Stimulated activated CD4-positive, alpha-beta T cell treated with anti-CD3 and anti-CD28 coated beads, Interleukin-15, amount 100 ng/mL, for 24 hours (primary cell): ENCODE measurements around the gene APOB.

Experiments used
- DNase-seq: peaks from one replicate; pipeline ENCODE4 v3.0.0-alpha.2; 2020

Gene APOB

DNA sequence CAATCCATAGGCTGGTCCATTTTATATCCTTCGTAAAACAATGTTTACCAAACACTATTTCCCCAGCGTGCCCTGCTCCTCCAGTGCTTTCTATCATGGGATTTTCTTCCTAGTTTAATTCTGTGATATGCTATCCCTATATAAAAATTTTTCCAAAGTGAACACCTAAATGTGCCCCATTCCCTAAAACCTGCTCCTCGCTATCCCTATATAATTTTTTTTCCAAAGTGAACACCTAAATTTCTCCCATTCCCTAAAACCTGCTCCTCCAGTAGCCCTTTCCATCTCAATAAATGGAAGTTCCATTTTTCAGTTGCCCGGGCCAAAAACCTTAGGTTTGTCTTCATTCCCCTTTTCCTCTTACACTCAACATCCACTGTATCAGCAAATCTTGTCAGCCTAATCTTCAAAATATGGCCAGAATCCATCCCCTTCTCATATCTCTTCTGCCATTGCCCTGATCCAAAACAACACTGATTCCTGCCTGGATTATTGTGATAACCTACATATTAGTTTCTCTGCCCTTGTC is 26.1 kb downstream of the APOB start:
- DNase-seq, result no peak

DNA sequence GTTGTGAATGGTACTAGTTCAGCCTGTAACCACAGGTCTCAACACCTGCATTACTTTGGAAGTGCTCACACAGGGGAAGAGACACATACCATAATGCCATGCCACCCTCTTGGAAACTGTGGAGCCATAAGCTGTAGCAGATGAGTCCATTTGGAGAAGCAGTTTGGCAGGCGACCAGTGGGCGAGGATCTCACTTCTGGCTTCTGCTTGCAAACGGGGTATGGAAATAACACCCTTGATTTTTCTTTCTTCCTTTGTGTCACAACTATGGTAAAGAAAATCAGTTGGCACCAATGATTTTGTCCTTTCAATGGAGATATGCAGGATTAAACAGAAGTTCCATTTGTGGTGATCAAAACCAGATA is 28.6 kb downstream of the APOB start:
- no peak for DNase-seq

DNA sequence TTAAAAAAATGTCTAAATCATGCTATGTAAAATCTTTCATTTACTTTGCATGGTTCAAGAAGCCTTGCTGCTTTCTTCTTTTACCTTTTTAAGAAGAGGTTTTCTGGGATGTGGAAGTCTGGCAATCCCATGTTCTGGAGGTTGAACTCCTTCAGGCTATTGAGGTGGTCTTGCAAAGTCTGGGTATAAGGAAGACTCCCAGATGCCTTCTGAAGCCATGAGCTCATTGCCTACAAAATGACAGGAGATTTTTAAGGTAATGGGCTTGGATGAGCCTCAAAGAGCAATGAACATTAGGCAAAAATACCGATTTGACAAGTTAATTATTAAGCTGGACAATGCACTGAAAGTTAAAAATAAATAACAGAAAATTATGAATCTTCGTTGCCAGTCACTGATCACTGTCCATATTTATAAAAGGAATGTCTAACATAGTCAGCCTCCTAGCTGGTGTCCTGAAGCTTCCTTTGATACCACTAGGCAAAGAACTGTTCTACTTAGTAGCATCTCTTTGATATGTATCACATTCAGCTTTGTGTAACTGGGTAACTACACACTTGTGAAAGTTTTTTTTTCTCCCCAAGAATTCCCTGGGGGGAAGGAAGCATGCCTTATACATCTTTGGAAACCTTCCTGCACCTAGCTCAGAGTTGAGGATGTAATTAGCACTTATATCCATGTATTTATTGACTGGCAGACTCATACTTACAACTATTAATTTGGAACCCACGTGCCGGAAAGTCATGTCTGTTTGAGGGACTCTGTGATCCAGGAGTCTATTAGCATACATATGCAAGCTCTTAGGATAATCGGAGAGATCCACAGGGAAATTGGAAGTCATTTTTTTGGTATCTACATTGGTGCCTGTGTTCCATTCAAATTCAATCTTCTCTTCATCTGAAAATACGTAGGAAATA is 29.3 kb downstream of the APOB start:
- DNase-seq, result no peak

DNA sequence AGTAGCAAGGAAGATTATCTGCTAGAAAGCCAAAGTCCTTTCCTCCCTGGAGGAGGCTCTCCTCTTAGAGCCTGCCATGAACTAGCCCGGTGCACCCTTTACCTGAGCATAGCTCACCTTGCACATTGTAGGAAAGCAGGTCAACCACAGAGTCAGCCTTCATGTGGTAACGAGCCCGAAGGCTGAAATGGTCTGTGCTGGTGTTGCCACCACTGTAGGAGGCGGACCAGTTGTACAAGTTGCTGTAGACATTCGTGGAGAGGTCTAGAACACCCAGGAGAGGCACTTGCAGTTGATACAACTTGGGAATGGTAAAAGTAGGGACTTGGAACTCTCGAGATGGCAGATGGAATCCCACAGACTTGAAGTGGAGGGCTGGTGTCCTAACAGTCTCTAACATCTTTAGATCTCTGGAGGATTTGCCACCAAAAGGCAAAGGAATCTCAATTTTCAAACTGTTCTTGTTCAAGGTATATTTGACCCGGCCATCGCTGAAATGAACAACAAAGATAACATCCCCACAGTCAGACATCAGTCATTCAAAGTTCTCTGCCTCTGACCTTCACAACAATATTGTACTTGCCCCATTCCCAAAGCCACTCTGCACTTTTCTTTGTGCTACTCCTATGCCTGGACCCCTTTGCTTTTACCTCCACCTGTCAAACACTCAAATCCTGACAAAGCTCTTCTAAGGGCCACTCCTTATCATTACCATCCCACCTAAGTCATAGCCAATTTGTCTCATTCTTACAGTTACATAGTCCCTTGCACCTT is 30.6 kb downstream of the APOB start:
- DNase-seq, result no peak

DNA sequence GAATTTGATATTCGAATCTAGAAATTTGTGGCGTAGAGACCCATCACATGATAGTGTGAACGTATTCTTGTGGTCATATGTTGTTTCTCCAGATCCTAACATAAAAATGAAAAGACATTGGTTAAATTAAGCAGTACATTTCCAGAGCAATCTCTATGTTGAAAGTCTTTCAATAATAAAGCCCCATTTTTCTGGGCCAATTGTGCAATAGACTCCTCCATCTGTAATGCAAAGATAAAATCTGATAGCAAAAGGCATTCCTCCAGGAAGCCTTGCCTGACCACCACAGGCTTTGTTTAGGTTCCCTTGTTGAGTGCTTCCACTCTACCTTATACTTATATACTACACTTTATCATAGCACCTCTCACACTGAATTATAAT is 31.3 kb downstream of the APOB start:
- DNase-seq, result no peak

DNA sequence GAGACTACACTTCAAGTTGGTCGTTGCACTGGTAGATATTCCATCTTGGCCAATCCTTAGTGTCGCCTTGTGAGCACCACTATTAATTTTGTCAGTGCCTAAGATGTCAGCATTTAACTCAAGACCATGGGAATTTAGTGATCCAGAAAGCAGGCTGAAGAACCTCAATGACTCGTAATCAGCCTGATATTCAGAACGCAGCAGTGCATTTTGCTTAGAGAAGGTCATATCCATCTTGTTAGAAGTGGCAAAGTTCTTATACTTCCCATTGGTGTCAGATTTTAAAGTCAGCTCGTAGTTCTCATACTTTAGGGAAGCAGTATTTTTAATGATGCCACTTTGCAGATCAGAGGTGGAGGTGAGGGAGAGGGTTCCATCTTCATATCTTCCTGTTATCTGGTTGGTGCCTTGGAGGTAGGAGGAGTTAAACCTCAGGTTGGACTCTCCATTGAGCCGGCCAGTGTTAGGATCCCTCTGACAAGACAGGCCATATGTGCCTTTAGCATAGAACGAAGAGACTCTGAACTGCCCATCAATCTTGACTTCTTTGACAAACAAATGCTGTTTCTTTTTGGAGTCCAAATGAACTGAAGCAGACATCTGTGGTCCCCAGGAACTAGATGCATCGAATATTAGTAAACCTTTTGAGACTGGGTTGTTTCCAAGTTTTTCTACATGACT is 31.9 kb downstream of the APOB start:
- DNase-seq, result no peak

DNA sequence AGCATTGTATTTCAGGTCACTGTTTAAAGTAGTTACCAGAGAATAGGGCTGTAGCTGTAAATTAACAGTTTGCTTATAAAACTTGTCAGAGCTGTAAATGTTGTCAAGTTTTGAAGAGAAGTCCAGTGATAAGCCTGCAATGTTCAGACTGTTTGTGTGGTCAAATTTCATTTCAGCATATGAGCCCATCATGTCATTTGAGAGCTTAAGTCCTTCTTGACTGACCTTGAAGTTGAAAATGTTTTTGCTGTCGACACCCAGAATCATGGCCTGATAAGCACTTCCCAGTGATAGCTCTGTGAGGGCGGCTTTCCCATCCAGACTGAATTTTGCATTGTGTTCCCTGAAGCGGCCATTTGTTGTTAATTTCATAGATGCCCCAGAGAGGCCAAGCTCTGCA is 32.4 kb downstream of the APOB start:
- DNase-seq, result no peak

DNA sequence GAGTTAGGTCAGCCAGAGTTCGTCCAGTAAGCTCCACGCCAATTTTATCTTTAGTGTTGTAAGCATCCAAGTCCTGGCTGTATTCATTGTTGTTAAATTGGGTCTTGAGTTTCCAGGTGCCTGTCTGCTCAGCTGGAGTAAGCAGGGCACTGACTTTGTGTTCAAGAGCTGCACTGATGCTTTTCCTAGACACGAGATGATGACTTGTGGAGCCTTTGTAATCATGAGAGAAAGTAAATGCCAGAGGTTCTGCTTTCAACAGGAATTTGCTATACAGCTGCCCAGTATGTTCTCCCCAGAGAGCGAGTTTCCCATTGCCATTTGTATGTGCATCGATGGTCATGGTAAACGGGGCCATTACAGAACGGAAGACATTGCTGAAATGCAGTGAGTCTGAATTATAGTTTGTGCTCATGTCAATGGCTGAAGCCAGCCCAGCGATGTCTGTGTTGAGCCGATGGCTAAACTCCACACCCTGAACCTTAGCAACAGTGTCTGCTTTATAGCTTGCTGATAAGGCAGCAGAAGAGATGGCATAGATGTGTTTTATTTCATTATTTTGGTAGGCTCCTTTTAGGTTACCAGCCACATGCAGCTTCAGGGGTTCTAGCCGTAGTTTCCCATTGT is 32.9 kb downstream of the APOB start:
- DNase-seq, result no peak

DNA sequence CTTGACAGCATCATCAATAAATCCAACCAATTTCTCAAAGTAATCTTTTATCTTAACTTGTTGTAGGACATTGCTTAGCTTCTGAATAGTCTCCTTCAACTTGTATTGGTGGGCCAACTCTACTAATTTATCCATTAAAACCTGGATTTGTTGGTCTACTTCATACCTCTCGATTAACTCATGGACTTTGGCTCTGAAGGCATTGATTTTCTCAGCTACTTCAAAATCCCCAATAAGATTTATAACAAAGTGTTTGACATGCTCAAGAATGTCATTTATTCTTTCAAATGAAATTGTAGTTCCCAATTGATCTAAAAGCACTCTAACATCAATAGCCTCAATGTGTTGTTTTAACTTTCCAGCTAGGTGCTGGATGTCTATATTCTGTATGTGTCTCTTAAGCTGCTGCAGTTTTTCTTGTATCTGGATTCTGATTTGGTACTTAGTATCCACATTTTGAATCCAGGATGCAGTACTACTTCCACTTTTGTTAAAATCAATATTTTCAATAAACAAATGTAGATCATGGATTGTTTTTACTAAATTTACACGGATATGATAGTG is 34.1 kb downstream of the APOB start:
- no peak for DNase-seq

DNA sequence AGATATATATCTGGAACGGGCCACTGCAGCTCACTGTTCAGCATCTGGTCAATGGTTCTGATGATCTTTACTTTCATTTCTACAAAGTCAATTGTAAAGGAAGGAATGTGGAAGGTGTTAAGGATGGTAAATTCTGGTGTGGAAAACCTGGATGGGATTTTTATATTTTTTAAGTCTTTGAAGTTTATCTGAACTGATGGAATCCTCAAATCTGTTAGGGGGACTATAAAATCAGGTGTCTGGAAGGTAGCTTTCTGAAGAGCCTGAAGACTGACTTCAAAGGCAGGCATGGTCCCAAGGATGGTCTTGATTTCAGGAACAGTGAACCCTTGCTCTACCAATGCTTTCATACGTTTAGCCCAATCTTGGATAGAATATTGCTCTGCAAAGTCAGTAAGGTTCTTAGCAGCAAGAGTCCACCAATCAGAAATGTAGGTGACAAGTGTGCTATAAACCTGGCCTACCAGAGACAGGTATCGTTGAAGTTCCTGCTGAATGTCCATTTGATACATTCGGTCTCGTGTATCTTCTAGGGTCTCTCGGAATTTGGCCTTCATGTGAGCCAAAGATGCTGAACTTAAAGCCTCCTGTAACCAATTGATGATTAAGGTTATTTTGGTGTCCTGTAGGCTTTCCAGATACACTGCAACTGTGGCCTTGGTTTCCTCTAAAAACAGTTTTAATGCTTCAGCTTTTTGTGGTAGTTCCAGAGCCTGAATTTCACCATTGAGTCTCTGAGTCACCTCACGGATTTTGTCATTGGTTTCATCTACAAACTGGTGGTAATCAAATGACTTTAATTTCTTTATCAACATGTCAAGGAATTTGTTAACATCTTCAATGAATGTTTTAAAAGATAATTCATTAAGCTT is 34.8 kb downstream of the APOB start:
- DNase-seq, result no peak

DNA sequence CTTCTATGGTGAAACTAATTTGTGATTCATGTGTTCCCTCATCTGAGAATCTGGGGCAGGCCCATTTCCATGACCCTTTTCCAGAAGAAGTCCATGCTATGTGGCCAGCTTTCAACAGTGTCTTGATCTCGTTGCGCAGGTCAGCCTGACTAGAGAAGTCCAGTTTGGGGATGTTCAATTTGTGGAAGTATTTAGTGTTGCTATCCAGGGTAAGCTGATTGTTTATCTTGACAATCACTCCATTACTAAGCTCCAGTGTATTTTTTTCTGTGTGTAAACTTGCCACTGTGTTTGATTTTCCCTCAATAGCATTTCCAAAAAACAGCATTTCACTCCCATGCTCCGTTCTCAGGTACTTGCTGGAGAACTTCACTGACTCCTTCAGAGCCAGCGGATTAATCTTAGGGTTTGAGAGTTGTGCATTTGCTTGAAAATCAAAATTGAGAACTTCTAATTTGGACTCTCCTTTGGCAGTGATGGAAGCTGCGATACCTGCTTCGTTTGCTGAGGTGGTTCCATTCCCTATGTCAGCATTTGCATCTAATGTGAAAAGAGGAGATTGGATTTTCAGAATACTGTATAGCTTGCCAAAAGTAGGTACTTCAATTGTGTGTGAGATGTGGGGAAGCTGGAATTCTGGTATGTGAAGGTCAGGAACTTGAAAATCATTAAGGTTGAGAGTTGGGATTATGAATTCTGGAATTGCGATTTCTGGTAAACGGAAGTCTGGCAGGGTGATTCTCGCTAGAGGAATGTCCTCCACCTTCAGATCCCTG is 35.7 kb downstream of the APOB start:
- no peak for DNase-seq

DNA sequence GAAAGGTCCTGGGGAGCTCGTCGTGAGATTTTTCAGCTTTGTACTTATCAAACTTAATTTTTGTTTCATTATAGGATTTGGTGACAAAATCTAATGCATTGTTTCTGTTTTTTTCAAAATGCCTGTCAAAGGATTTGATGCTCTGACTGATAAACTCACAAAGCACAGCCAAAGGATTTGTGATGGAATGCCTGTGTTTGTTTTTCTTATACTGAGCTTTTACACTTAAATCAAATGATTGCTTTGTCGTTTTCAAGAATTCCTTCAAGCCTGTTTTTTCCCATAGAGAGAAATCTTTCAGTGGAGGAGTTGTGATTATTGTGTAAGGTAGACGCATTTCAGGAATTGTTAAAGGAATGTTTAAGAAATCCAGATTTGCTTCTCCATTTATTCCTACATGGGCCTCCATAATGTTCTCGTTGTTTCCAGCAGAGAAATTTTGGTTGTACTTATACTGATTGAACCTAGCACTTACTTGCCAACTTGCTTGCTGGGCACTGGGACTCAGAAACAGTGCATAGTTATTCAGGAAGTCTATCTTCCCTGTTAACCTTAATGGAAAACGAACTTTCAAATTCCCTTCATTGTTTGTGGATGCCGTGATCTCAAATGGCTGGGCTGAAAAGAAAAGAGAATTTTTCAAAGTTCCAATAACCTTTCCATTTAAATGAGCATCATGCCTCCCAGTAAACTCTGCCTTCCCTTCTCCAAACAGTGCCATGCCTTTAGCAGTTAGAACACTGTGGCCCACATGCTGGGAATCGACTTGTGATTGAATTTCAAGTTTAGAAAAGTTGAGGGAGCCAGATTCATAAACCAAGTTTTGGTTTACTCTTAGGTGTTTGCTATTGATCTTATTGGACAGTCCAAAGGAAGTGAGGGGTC is 36.5 kb downstream of the APOB start:
- DNase-seq, result no peak

DNA sequence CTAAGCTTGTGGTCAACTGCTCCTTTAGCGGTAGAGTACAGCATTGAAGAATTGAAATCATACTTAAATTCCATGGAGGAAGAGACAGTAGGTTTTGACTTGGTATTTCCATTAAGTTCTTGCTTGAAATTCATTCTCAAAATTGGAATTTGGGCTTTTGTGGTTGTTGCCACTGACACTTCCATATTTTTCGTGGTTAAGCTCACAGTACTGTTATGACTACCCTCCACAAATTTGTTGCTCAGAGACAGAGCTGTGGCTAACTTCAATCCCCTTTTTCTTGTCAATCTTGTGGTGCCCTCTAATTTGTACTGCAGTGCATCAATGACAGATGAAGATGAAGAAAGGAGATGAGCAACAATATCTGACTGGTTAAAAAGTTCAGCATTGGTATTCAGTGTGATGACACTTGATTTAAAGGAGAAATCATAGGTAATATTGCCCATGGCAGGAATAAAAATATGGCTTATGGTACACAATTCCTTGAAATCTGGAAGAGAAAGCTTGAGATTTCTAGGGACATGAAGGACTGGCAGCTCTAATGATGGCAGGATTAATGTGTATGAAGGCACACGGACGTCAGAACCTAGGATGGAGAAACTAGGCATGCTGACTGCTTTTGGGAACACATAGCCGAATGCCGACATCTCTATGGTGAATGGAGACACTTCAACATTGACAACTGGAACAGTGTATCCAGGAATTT is 37.3 kb downstream of the APOB start:
- no peak for DNase-seq

DNA sequence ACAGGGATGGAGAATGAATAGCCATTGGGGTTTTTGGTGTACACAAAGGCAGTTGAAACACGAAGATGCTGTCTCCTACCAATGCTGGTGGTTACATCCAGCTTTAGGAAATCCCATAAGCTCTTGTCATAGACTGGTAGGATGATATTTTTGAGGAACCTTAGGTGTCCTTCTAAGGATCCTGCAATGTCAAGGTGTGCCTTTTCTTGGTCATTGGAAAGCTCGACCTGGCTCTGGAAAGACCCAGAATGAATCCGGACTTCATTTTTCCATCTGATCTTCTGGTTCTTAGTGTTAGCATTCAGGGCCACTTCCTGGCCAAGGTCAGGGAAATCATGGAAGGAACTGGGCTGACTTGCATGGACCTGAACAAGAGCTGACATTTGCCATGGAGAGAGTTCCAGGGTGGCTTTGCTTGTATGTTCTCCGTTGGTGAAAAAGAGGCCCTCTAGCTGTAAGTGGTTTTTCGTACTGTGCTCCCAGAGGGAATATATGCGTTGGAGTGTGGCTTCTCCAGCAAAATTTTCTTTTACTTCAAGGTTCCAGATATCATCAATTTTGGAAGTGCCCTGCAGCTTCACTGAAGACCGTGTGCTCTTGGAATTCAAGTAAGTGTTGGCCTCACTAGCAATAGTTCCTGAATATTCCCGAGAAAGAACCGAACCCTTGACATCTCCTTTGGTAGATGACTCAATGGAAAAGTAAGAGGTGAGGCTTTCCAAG is 38.0 kb downstream of the APOB start:
- no peak for DNase-seq

DNA sequence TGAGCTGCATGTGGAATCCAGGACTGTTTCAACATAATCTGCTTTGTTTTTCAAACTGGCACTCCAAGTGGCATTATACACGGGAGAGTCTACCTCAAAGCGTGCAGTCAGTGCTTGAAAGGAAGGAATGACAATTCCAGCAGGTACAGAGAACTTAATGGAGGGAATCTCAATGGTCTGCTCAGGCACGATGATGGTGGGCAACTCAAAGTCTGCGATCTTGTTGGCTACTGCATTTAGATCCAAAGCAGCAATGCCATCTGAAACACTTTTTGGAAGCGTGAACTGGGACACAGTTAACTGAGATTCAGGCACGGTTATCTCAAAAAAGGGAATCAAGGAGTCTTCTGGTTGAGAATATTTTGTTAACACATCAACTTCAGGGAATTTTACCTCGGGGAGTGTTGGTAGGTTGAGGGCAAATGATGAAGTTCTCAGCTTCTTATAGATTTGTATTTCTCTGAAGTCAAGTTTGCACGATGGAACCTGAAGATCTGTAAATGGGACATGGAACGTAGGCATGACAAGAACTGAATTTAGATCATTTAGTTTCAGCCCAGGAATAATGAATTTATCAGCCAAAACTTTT is 38.7 kb downstream of the APOB start:
- DNase-seq, result no peak

DNA sequence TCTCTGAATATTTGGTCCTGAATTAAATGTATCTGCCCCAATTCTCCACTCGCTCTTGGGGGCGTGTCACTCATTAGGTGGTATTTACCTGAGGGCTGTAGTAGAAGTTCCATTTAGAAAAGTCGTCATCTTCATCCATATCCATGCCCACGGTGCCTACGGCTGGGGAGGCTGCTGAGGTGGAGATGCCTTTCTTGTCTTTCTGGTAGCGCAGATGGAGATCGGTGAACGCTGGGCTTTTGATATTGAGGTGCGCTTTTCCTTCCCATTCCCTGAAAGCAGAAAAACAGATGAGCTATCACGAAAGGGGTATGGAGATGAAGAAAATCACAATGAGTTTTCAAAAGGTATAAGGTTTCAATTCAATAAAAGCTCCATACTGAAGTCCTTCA is 39.7 kb downstream of the APOB start:
- DNase-seq, result no peak

DNA sequence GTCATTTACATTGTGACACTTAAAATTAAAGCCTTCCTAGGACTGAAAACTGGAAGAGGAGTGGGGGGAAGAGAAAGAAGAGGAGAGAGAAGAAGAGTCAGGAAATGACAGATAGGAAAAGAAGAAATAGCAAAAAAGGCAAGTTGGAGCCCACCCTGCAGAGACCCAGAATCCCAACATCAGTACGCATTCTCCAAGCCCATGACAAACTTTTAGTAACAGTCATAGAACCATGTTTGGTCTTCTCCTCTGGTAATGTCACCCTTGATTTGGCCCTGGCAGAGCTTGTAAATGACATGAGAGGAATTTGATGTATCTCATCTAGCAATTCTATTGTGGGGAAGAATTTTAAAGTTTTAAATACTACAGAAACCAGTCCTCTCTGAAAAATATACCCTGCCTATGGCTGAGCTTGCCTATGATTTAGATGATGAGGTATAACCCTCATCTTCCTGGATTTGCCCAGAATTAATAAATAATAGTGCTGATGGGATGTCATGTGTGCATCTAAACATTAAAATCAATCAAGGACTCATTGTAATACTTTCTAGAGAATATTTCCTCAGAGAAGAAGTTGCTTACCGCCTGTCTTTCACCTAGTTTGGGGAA is 40.2 kb downstream of the APOB start:
- DNase-seq, result no peak

DNA sequence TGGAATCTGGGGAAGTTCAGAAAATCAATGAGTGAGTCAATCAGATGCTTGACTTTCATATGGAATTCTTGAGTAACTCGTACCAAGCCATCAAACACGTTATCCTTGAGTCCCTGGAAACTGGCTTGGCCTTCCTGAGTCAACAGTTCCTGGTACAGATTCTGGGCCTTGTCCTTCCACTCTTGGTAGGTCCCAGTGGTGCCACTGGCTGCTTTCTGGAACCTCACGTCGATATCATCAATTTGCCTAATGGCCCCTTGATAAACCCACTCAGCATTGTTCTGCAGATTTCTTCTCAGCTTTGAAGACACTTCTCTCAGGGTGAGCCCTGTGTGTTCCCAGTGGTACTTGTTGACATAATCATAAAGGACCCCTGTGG is 41.1 kb downstream of the APOB start:
- DNase-seq, result no peak
